Trophoblast cell (in vitro differentiated cells and primary cell): ENCODE results near the gene GSTM3.
A peak's percentile ranks its signal among the peaks of the same experiment; 100 is the strongest.
"Not testable (repeated sequence)": the region's sequence is repeated elsewhere in the genome, so short reads cannot be mapped to it uniquely, and the experiment has no call there.

Source experiments
- DNase-seq, 2 donors: peaks; one replicate each; pipeline ENCODE4 v3.0.0-alpha.2; 2016
- H2AFZ ChIP-seq: 2 replicates; pipeline ENCODE4 v1.6.1; 2013; ENCODE audit warnings: low read length, moderate library complexity, mild to moderate bottlenecking; ENCODE audit not compliant: insufficient read depth, poor library complexity
- H2AK5ac ChIP-seq: 2 replicates; pipeline ENCODE4 v1.6.1; 2013; ENCODE audit warnings: mild to moderate bottlenecking, low read length
- H2BK120ac ChIP-seq: 2 replicates; pipeline ENCODE4 v1.6.1; 2013; ENCODE audit warnings: low read length, mild to moderate bottlenecking, moderate library complexity; ENCODE audit not compliant: insufficient read depth, poor library complexity
- H2BK12ac ChIP-seq: 2 replicates; pipeline ENCODE4 v1.6.1; 2013; ENCODE audit warnings: mild to moderate bottlenecking, low read length, moderate library complexity
- H2BK5ac ChIP-seq: 2 replicates; pipeline ENCODE4 v1.6.1; 2013; ENCODE audit warnings: low read length, low read depth, moderate library complexity, mild to moderate bottlenecking; ENCODE audit not compliant: poor library complexity
- H3K14ac ChIP-seq: 2 replicates; pipeline ENCODE4 v1.6.1; 2013; ENCODE audit warnings: mild to moderate bottlenecking, low read length
- H3K18ac ChIP-seq: 2 replicates; pipeline ENCODE4 v1.6.1; 2013; ENCODE audit warnings: mild to moderate bottlenecking, low read length
- H3K23ac ChIP-seq: 2 replicates; pipeline ENCODE4 v1.6.1; 2013; ENCODE audit warnings: low read length
- H3K27ac ChIP-seq: 2 replicates; pipeline ENCODE4 v1.5.1; 2013; ENCODE audit warnings: low read depth, mild to moderate bottlenecking, inconsistent platforms, low read length, moderate library complexity
- H3K27me3 ChIP-seq: 2 replicates; pipeline ENCODE4 v1.6.1; 2013; ENCODE audit warnings: inconsistent platforms, mild to moderate bottlenecking, low read length, moderate library complexity; ENCODE audit not compliant: insufficient read depth
- H3K36me3 ChIP-seq, 2 experiments: 1 replicate in 1 of 2; 2 replicates in 1 of 2; pipeline ENCODE4 v1.6.1; 2013; ENCODE audit warnings: low read length in 2 of 2, mild to moderate bottlenecking in 2 of 2, moderate library complexity in 1 of 2; ENCODE audit not compliant: insufficient read depth in 2 of 2, control insufficient read depth in 1 of 2
- H3K4ac ChIP-seq: 2 replicates; pipeline ENCODE4 v1.6.1; 2013; ENCODE audit warnings: low read depth, mild to moderate bottlenecking, low read length, moderate library complexity
- H3K4me1 ChIP-seq, 2 experiments: 1 replicate in 1 of 2; 2 replicates in 1 of 2; pipeline ENCODE4 v1.6.1; 2013; ENCODE audit warnings: low read length in 2 of 2, mild to moderate bottlenecking in 2 of 2, moderate library complexity in 1 of 2; ENCODE audit not compliant: insufficient read depth in 2 of 2, control insufficient read depth in 1 of 2
- H3K4me2 ChIP-seq: 2 replicates; pipeline ENCODE4 v1.6.1; 2013; ENCODE audit warnings: inconsistent platforms, mild to moderate bottlenecking, low read length, moderate library complexity
- H3K4me3 ChIP-seq: 2 replicates; pipeline ENCODE4 v1.5.1; 2013; ENCODE audit warnings: mild to moderate bottlenecking, low read depth, low read length, inconsistent platforms
- H3K79me1 ChIP-seq: one replicate; pipeline ENCODE4 v1.6.1; 2013; ENCODE audit warnings: low read length
- H3K79me2 ChIP-seq: 2 replicates; pipeline ENCODE4 v1.6.1; 2013; ENCODE audit warnings: low read length, mild to moderate bottlenecking; ENCODE audit not compliant: control insufficient read depth, insufficient read depth, poor library complexity
- H3K9ac ChIP-seq: 2 replicates; pipeline ENCODE4 v1.6.1; 2013; ENCODE audit warnings: mild to moderate bottlenecking, low read length
- H3K9me3 ChIP-seq: 2 replicates; pipeline ENCODE4 v1.6.1; 2013; ENCODE audit warnings: low read depth, mild to moderate bottlenecking, control low read depth, inconsistent platforms, low read length; ENCODE audit not compliant: insufficient read depth
- H4K12ac ChIP-seq: 2 replicates; pipeline ENCODE4 v1.6.1; 2013; ENCODE audit warnings: low read depth, mild to moderate bottlenecking, low read length, moderate library complexity
- H4K8ac ChIP-seq: 2 replicates; pipeline ENCODE4 v1.6.1; 2013; ENCODE audit warnings: low read depth, mild to moderate bottlenecking, low read length, moderate library complexity
- H4K91ac ChIP-seq: one replicate; pipeline ENCODE4 v1.6.1; 2013; ENCODE audit warnings: low read depth, mild to moderate bottlenecking, low read length, moderate library complexity
- WGBS: extraction: QIAGEN DNeasy Blood & Tissue Kit; methylation state at CpG from one replicate; pipeline ENCODE4 v1.1.7; 2013; ENCODE audit warnings: missing lambda C conversion rate; ENCODE audit not compliant: insufficient read length, insufficient coverage; ENCODE audit errors: extremely low coverage; 5-methylcytosine and 5-hydroxymethylcytosine counted together

Gene GSTM3

DNA sequence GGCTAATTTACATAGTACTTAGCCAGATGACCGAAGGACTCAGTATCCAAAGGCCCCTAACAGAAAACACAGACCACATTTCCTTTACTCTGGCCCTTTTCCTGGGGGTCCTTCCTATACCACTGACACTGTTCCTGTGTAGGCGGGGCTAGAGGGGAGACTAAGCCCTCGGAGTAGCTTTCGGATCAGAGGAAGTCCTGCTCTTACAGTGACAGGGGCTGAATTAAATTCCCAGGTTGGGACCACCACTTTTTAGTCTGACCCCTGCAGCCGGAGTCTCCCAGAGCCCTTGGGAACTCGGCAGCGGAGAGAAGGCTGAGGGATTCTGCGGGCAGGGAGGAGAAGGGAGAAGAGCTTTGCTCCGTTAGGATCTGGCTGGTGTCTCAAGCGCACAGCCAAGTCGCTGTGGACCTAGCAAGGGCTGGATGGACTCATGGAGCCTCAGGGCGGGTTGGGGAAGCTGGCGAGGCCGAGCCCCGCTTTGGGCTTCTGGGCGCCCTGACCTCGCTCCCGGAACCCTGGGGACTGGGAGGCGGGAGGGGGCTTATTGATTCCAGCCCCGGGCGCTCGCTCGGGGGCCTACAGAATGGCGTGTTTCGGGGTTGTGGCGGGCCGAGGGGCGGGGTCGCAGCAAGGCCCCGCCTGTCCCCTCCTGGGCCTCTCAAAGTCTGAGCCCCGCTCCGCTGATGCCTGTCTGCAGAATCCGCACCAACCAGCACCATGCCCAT, 29.1 kb downstream of the GSTM3 start, which contains the start of gene GSTM5:
GSTM5 (plus strand) TSS at position 659 of the 728 bp plus-strand sequence; CDS start at position 721, 62 bp downstream.
- H3K79me2 ChIP-seq, H3K9ac ChIP-seq, H4K91ac ChIP-seq, DNase-seq, H3K27me3 ChIP-seq, H3K18ac ChIP-seq, H2AK5ac ChIP-seq, H3K4ac ChIP-seq, H3K27ac ChIP-seq, H3K4me3 ChIP-seq, H3K4me1 ChIP-seq, H2AFZ ChIP-seq, H3K9me3 ChIP-seq, H3K36me3 ChIP-seq, H3K23ac ChIP-seq, H3K79me1 ChIP-seq, H3K14ac ChIP-seq, H2BK5ac ChIP-seq, H2BK12ac ChIP-seq, H2BK120ac ChIP-seq: not testable (repeated sequence)
- Histone ChIP-seq H3K4me2 (peak within 1 kb of the TSS; percentile 50), H4K12ac (peak within 1 kb of the TSS; percentile 54), H4K8ac (peak within 1 kb of the TSS; percentile 64)
- WGBS: no CpG with 5 or more reads among the region's 33 CpGs

- not testable (repeated sequence) for H2AFZ ChIP-seq, H4K91ac ChIP-seq, DNase-seq, H3K4ac ChIP-seq, H3K27me3 ChIP-seq, H3K4me1 ChIP-seq, H2AK5ac ChIP-seq, H2BK5ac ChIP-seq, H3K23ac ChIP-seq, H4K8ac ChIP-seq, H3K4me2 ChIP-seq, H2BK12ac ChIP-seq, H3K36me3 ChIP-seq, H4K12ac ChIP-seq, H3K4me3 ChIP-seq, H3K79me2 ChIP-seq, H3K79me1 ChIP-seq, H3K14ac ChIP-seq, H3K18ac ChIP-seq, H3K9ac ChIP-seq, H2BK120ac ChIP-seq, H3K27ac ChIP-seq, H3K9me3 ChIP-seq
These were observed 31.0 kb downstream of the GSTM3 start for GRCh38 chr1:109709822-109710221.

- H3K9ac ChIP-seq, H4K8ac ChIP-seq, H3K4ac ChIP-seq, H2AFZ ChIP-seq, H4K91ac ChIP-seq, H2AK5ac ChIP-seq, H2BK5ac ChIP-seq, H3K36me3 ChIP-seq, H2BK120ac ChIP-seq, H3K27me3 ChIP-seq, H3K18ac ChIP-seq, H3K23ac ChIP-seq, H3K27ac ChIP-seq, H3K79me1 ChIP-seq, H2BK12ac ChIP-seq, H3K4me3 ChIP-seq, H3K4me1 ChIP-seq, H3K9me3 ChIP-seq, H4K12ac ChIP-seq, H3K4me2 ChIP-seq, H3K14ac ChIP-seq, DNase-seq, H3K79me2 ChIP-seq: not testable (repeated sequence)
- no CpG with 5 or more reads among the region's 4 CpGs for WGBS
These were observed 31.9 kb downstream of the GSTM3 start for GRCh38 chr1:109708949-109709348.

DNA sequence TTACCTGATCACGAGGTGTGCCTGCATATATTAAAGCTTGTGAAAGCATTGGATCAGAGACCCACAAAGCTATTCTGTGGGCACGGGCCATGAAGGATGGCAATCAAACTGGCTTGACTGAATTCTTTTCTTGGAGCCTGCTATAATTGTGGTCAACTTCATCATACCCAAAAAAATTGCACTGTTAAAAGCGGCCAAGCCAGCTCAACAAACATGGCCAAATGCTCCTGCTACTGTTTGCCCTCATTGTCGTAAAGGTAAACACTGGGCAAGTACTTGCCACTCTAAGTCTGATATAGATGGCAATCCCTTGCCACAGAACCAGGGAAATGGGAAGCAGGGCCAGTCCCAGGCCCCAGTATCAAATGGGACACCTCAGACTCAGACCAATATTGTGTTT, 35.4 kb downstream of the GSTM3 start:
- H4K12ac ChIP-seq: no peak overlapping the region
- no peak overlapping the region for H3K18ac ChIP-seq
- no peaks in the 10 kb centered on the region for H3K36me3 ChIP-seq
- no peak overlapping the region for H3K4ac ChIP-seq
- no peak overlapping the region for H4K8ac ChIP-seq
- H3K79me1 ChIP-seq: no peaks in the 10 kb centered on the region
- H2AK5ac ChIP-seq: no peak overlapping the region
- no peaks in the 10 kb centered on the region for H3K79me2 ChIP-seq
- no peak overlapping the region for H3K4me3 ChIP-seq
- peaks cover 6% of the 10 kb centered on the region for H3K9me3 ChIP-seq
- no peak overlapping the region for H2BK12ac ChIP-seq
- H3K23ac ChIP-seq: no peak overlapping the region
- H4K91ac ChIP-seq: no peak overlapping the region
- no peaks in the 10 kb centered on the region for H3K4me1 ChIP-seq
- DNase-seq: no peak
- no peak overlapping the region for H2BK120ac ChIP-seq
- no CpG with 5 or more reads among the region's 4 CpGs for WGBS
- H3K27me3 ChIP-seq: no peaks in the 10 kb centered on the region
- no peak overlapping the region for H2BK5ac ChIP-seq
- H3K9ac ChIP-seq: no peak overlapping the region
- H2AFZ ChIP-seq: no peak overlapping the region
- H3K14ac ChIP-seq: no peak overlapping the region
- no peak overlapping the region for H3K4me2 ChIP-seq
- H3K27ac ChIP-seq: no peak overlapping the region
